Measurements from ENCODE around the gene TMUB1.

Gene TMUB1

DNA sequence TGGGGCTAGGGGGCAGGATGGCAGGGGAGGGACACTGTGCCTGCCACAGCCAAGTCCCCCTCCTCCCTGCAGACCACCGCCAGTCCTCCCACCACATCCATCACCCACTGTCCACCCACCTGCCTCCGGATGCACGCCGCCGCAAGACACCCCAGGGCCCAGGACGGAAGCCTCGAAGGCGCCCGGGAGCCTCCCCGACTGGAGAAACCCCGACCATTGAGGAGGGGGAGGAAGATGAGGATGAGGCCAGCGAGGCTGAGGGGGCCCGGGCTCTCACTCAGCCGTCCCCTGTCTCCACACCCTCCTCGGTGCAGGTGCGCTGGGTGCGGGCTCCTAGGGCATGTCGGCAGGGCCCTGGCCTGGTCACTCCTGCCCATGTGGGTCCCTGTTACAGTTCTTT is 18.8 kb downstream of the TMUB1 start:
- Histone ChIP-seq H3F3A (ENCODE audit: insufficient read depth, low read length) (no peaks in the 10 kb centered on the region), H2AFZ (ENCODE audit: low read length) (no peak overlapping the region), H3K79me2 (ENCODE audit: low read length) (peaks cover 33% of the 10 kb centered on the region), H3K4me2 (ENCODE audit: low read depth, low read length) (no peak overlapping the region), H3K4me1 (ENCODE audit: low read length) (no peaks in the 10 kb centered on the region), H3K9me2 (replicated peaks; ENCODE audit: insufficient read depth, low read length) (no peaks in the 10 kb centered on the region), H3K9me3 (replicated peaks; ENCODE audit: insufficient read depth, low read length) (no peaks in the 10 kb centered on the region), H3K9ac (ENCODE audit: low read length) (no peak overlapping the region), H3K27ac (ENCODE audit: low read length) (no peak overlapping the region), H3K36me3 (replicated peaks; ENCODE audit: insufficient read depth, low read length) (0 out of 2 replicates have a peak, but pooled peaks cover 3% of the 10 kb centered on the region), H3K27me3 (replicated peaks; ENCODE audit: insufficient read depth, low read length) (no peaks in the 10 kb centered on the region), H3K4me3 (ENCODE audit: low read length) (no peak overlapping the region), H4K20me1 (ENCODE audit: insufficient read depth, low read length) (no peaks in the 10 kb centered on the region)
- no peak for DNase-seq
- TF ChIP-seq, protein P1, sequence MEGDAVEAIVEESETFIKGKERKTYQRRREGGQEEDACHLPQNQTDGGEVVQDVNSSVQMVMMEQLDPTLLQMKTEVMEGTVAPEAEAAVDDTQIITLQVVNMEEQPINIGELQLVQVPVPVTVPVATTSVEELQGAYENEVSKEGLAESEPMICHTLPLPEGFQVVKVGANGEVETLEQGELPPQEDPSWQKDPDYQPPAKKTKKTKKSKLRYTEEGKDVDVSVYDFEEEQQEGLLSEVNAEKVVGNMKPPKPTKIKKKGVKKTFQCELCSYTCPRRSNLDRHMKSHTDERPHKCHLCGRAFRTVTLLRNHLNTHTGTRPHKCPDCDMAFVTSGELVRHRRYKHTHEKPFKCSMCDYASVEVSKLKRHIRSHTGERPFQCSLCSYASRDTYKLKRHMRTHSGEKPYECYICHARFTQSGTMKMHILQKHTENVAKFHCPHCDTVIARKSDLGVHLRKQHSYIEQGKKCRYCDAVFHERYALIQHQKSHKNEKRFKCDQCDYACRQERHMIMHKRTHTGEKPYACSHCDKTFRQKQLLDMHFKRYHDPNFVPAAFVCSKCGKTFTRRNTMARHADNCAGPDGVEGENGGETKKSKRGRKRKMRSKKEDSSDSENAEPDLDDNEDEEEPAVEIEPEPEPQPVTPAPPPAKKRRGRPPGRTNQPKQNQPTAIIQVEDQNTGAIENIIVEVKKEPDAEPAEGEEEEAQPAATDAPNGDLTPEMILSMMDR (IDR thresholded peaks at IDR 0.05; ENCODE audit: low read length): no peak
- TF ChIP-seq EZH2 (optimal IDR thresholded peaks at IDR 0.05; ENCODE audit: low read depth, low read length) (no peak), EZH2phosphoT487 (IDR thresholded peaks at IDR 0.05; ENCODE audit: low read length) (no peak)

DNA sequence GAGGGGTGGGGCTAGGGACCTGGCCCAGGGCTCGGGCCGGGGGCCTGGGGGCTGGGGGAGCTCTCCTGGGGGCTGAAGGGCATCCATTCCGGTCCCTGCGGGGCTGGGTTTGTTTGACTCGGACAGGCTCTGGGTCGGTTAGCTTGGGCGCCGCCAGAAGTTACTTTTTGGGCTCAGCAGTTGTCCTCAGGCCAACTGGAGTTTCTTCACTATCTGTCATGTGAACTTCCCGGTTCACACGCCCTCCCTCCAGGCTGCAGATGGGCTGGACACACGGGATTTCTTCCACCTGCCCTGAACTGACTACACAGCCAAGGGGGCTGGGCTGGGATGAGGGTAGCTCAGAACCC is 20.1 kb downstream of the TMUB1 start:
- no peak overlapping the region for H3K27ac ChIP-seq (ENCODE audit: low read length)
- H3K4me1 ChIP-seq (ENCODE audit: low read length): no peaks in the 10 kb centered on the region
- no peak overlapping the region for H2AFZ ChIP-seq (ENCODE audit: low read length)
- no peaks in the 10 kb centered on the region for H4K20me1 ChIP-seq (ENCODE audit: insufficient read depth, low read length)
- no peak for DNase-seq
- H3K9me2 ChIP-seq (replicated peaks; ENCODE audit: insufficient read depth, low read length): no peaks in the 10 kb centered on the region
- no peak overlapping the region for H3K9ac ChIP-seq (ENCODE audit: low read length)
- H3K79me2 ChIP-seq (ENCODE audit: low read length): peaks cover 33% of the 10 kb centered on the region
- H3K36me3 ChIP-seq (replicated peaks; ENCODE audit: insufficient read depth, low read length): no peaks in the 10 kb centered on the region
- no peaks in the 10 kb centered on the region for H3K27me3 ChIP-seq (replicated peaks; ENCODE audit: insufficient read depth, low read length)
- H3K4me2 ChIP-seq (ENCODE audit: low read depth, low read length): no peak overlapping the region
- TF ChIP-seq, protein P1 (IDR thresholded peaks at IDR 0.05; ENCODE audit: low read length): no peak
- TF ChIP-seq EZH2phosphoT487 (IDR thresholded peaks at IDR 0.05; ENCODE audit: low read length) (no peak), EZH2 (optimal IDR thresholded peaks at IDR 0.05; ENCODE audit: low read depth, low read length) (no peak)
- peaks cover 10% of the 10 kb centered on the region for H3F3A ChIP-seq (ENCODE audit: insufficient read depth, low read length)
- no peak overlapping the region for H3K4me3 ChIP-seq (ENCODE audit: low read length)
- H3K9me3 ChIP-seq (replicated peaks; ENCODE audit: insufficient read depth, low read length): no peaks in the 10 kb centered on the region

DNA sequence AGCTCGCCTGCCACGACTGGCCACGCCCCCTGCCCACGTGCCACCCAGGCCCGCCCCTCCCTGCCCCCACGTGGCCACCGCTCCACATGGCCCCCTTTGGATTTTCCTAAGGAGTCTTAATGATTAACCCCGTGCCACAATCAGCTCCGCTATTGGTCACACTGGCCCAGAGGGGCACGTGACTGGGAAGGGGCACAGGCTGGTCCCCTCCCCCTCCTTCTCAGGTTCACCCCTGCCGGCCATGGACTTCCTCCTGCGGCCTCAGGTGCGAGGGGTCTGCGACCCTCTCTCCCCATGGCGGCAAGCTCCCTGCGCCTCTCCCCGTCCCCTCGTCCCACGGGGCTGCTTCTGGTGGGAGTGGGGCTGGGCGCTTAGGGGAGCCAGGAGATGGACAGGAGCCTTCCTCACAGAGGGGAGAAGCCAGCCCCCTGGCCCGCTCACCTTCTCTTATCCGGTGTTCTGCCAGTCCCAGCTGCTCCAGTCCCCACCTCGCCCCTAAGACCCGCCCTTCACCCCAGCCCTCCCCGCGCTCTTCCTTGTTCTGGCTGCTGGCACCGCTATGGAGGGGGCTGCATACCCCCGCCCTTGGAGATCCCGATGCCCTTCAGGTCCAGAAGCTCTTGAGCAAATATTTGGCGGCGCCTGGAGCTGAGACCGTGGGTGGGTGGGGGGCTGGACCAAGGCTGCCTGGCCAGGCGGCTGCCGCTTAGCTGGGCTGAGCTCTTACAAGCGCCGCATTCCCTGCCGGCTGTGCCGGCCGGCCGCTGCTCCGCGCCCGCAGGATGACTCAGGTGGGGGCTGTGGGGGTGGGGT is 20.7 kb downstream of the TMUB1 start:
- no peak for DNase-seq
- H3K4me1 ChIP-seq (ENCODE audit: low read length): no peaks in the 10 kb centered on the region
- H4K20me1 ChIP-seq (ENCODE audit: insufficient read depth, low read length): no peaks in the 10 kb centered on the region
- H3K36me3 ChIP-seq (replicated peaks; ENCODE audit: insufficient read depth, low read length): no peaks in the 10 kb centered on the region
- H3K9me3 ChIP-seq (replicated peaks; ENCODE audit: insufficient read depth, low read length): no peaks in the 10 kb centered on the region
- no peak overlapping the region for H3K9ac ChIP-seq (ENCODE audit: low read length)
- H3K9me2 ChIP-seq (replicated peaks; ENCODE audit: insufficient read depth, low read length): no peaks in the 10 kb centered on the region
- TF ChIP-seq EZH2phosphoT487 (IDR thresholded peaks at IDR 0.05; ENCODE audit: low read length): no peak
- TF ChIP-seq, protein P1 (IDR thresholded peaks at IDR 0.05; ENCODE audit: low read length): no peak
- no peak for TF ChIP-seq EZH2 (optimal IDR thresholded peaks at IDR 0.05; ENCODE audit: low read depth, low read length)
- peaks cover 33% of the 10 kb centered on the region for H3K79me2 ChIP-seq (ENCODE audit: low read length)
- H2AFZ ChIP-seq (ENCODE audit: low read length): no peak overlapping the region
- H3K27ac ChIP-seq (ENCODE audit: low read length): no peak overlapping the region
- no peak overlapping the region for H3K4me3 ChIP-seq (ENCODE audit: low read length)
- H3F3A ChIP-seq (ENCODE audit: insufficient read depth, low read length): peaks cover 12% of the 10 kb centered on the region
- H3K27me3 ChIP-seq (replicated peaks; ENCODE audit: insufficient read depth, low read length): no peaks in the 10 kb centered on the region
- no peak overlapping the region for H3K4me2 ChIP-seq (ENCODE audit: low read depth, low read length)

Measured in MM.1S (cell line).